Activated CD4-positive, alpha-beta T cell treated with anti-CD3 and anti-CD28 coated beads, Interleukin-2, amount 10 ng/mL, durations not matched to agents 7 days and 5 days (primary cell): ENCODE results near the gene DCN. TPM values are rescaled to one million over a fixed set of nuclear protein-coding genes. Genes with fewer than 3 reads are reported as not detected.

Source experiments
- CTCF ChIA-PET: fragments of 350-600 bp; sonication (Branson Sonifier 250); formaldehyde crosslinking; loops from one replicate; lab custom pipeline; 2021; ENCODE audit warnings: antibody characterized with exemption; lab: Charles Lee
- POLR2A ChIA-PET: fragments of 350-600 bp; sonication (Branson Sonifier 250); formaldehyde crosslinking; loops from one replicate; lab custom pipeline; 2021; ENCODE audit warnings: antibody characterized with exemption; lab: Charles Lee
- DNase-seq: peaks from one replicate; pipeline ENCODE4 v3.0.0-alpha.2; 2020
- H3K27ac Mint-ChIP-seq: one replicate; pipeline ENCODE4 v1.8.0; 2021; ENCODE audit warnings: mild to moderate bottlenecking, moderate library complexity, mixed read lengths
- H3K27me3 Mint-ChIP-seq: one replicate; pipeline ENCODE4 v1.8.0; 2021; ENCODE audit warnings: mixed read lengths
- H3K36me3 Mint-ChIP-seq: one replicate; pipeline ENCODE4 v1.8.0; 2021; ENCODE audit warnings: low read depth, mixed read lengths
- H3K4me1 Mint-ChIP-seq: one replicate; pipeline ENCODE4 v1.8.0; 2021; ENCODE audit warnings: mixed read lengths
- H3K4me3 Mint-ChIP-seq: one replicate; pipeline ENCODE4 v1.8.0; 2021; ENCODE audit warnings: mild to moderate bottlenecking, moderate library complexity, mixed read lengths
- H3K9me3 Mint-ChIP-seq: one replicate; pipeline ENCODE4 v1.8.0; 2021; ENCODE audit warnings: mixed read lengths
- total RNA-seq, 2 experiments: library from RNA; stranded (reverse); gene quantifications; one replicate each; pipeline ENCODE4 v1.2.3, GENCODE V29; 2021

Gene DCN
- total RNA-seq: not detected

- no peaks in the 10 kb centered on the region for H3K4me1 Mint-ChIP-seq
- H3K9me3 Mint-ChIP-seq: no peaks in the 10 kb centered on the region
- H3K4me3 Mint-ChIP-seq: no peak within 1 kb of the TSS
- ChIA-PET CTCF (no interaction called here), POLR2A (no interaction called here)
- no peak within 1 kb of the TSS for H3K27ac Mint-ChIP-seq
- no peak for DNase-seq
- H3K27me3 Mint-ChIP-seq: no peaks in the 10 kb centered on the region
- no peaks in the 10 kb centered on the region for H3K36me3 Mint-ChIP-seq
Measured at GRCh38 chr12:91182636-91183455, at the start of gene DCN. TSS of gene DCN (minus strand) at chr12:91182817. CDS start at chr12:91178552, 4,265 bp downstream.

GRCh38 chr12:91230841-91231240 is 48.2 kb upstream of the DCN start:
- H3K27ac Mint-ChIP-seq: no peak overlapping the region
- CTCF ChIA-PET: no interaction called here
- H3K4me3 Mint-ChIP-seq: no peak overlapping the region
- H3K27me3 Mint-ChIP-seq: no peaks in the 10 kb centered on the region
- no peaks in the 10 kb centered on the region for H3K36me3 Mint-ChIP-seq
- POLR2A ChIA-PET: no interaction called here
- DNase-seq: no peak
- no peaks in the 10 kb centered on the region for H3K9me3 Mint-ChIP-seq
- no peaks in the 10 kb centered on the region for H3K4me1 Mint-ChIP-seq

- Mint-ChIP-seq H3K27me3 (no peaks in the 10 kb centered on the region), H3K27ac (no peak overlapping the region), H3K4me3 (no peak overlapping the region), H3K9me3 (no peaks in the 10 kb centered on the region), H3K36me3 (no peaks in the 10 kb centered on the region), H3K4me1 (no peaks in the 10 kb centered on the region)
- POLR2A ChIA-PET: no interaction called here
- DNase-seq: no peak
- CTCF ChIA-PET: interaction anchor here (0.6 kb wide), 1 partner anchor 12 kb away, joined by 4 read pairs; no protein-coding TSS in a partner anchor
Measured at GRCh38 chr12:91226951-91227350, 44.3 kb upstream of the DCN start.

- Mint-ChIP-seq H3K4me1 (no peaks in the 10 kb centered on the region), H3K4me3 (no peak overlapping the region), H3K36me3 (no peaks in the 10 kb centered on the region), H3K27me3 (no peaks in the 10 kb centered on the region), H3K27ac (no peak overlapping the region), H3K9me3 (no peaks in the 10 kb centered on the region)
- ChIA-PET POLR2A (no interaction called here), CTCF (no interaction called here)
- no peak for DNase-seq
Measured at GRCh38 chr12:91225316-91225715, 42.7 kb upstream of the DCN start.

- Mint-ChIP-seq H3K9me3 (no peaks in the 10 kb centered on the region), H3K36me3 (no peaks in the 10 kb centered on the region), H3K4me1 (no peaks in the 10 kb centered on the region), H3K27me3 (no peaks in the 10 kb centered on the region), H3K27ac (no peak overlapping the region), H3K4me3 (no peak overlapping the region)
- POLR2A ChIA-PET: no interaction called here
- DNase-seq: no peak
- CTCF ChIA-PET: interaction anchor here (0.7 kb wide), 2 partner anchors 12 to 76 kb away, joined by 3 to 5 read pairs; no protein-coding TSS in a partner anchor
Measured at GRCh38 chr12:91224401-91224800, 41.8 kb upstream of the DCN start.

- no peaks in the 10 kb centered on the region for H3K4me1 Mint-ChIP-seq
- no peak for DNase-seq
- POLR2A ChIA-PET: no interaction called here
- no peaks in the 10 kb centered on the region for H3K36me3 Mint-ChIP-seq
- H3K9me3 Mint-ChIP-seq: no peaks in the 10 kb centered on the region
- H3K4me3 Mint-ChIP-seq: no peak overlapping the region
- H3K27me3 Mint-ChIP-seq: no peaks in the 10 kb centered on the region
- CTCF ChIA-PET: no interaction called here
- no peak overlapping the region for H3K27ac Mint-ChIP-seq
Measured at GRCh38 chr12:91222746-91223145, 40.1 kb upstream of the DCN start.

- POLR2A ChIA-PET: no interaction called here
- CTCF ChIA-PET: interaction anchor here (0.6 kb wide), 1 partner anchor 456 kb away, joined by 3 read pairs; no protein-coding TSS in a partner anchor
- Mint-ChIP-seq H3K4me1 (no peaks in the 10 kb centered on the region), H3K27me3 (no peaks in the 10 kb centered on the region), H3K27ac (no peak overlapping the region), H3K9me3 (no peaks in the 10 kb centered on the region), H3K4me3 (no peak overlapping the region), H3K36me3 (no peaks in the 10 kb centered on the region)
- no peak for DNase-seq
Measured at GRCh38 chr12:91219919-91220318, 37.3 kb upstream of the DCN start.

GRCh38 chr12:91219511-91219910 is 36.9 kb upstream of the DCN start:
- H3K4me1 Mint-ChIP-seq: no peaks in the 10 kb centered on the region

GRCh38 chr12:91216871-91217270 is 34.3 kb upstream of the DCN start:
- no peaks in the 10 kb centered on the region for H3K36me3 Mint-ChIP-seq
- ChIA-PET POLR2A (no interaction called here), CTCF (no interaction called here)
- no peak overlapping the region for H3K4me3 Mint-ChIP-seq
- no peak overlapping the region for H3K27ac Mint-ChIP-seq
- no peaks in the 10 kb centered on the region for H3K4me1 Mint-ChIP-seq
- H3K9me3 Mint-ChIP-seq: no peaks in the 10 kb centered on the region
- no peaks in the 10 kb centered on the region for H3K27me3 Mint-ChIP-seq
- no peak for DNase-seq

More at GRCh38 chr12:91219511-91219910, 36.9 kb upstream of the DCN start:
- DNase-seq: no peak
- no peaks in the 10 kb centered on the region for H3K27me3 Mint-ChIP-seq
- ChIA-PET CTCF (interaction anchor here (0.6 kb wide), 2 partner anchors 10 to 455 kb away, joined by 3 to 6 read pairs; no protein-coding TSS in a partner anchor), POLR2A (no interaction called here)
- H3K9me3 Mint-ChIP-seq: no peaks in the 10 kb centered on the region
- no peaks in the 10 kb centered on the region for H3K36me3 Mint-ChIP-seq
- no peak overlapping the region for H3K27ac Mint-ChIP-seq
- H3K4me3 Mint-ChIP-seq: no peak overlapping the region

GRCh38 chr12:91215940-91216454 is 33.4 kb upstream of the DCN start:
- no peaks in the 10 kb centered on the region for H3K36me3 Mint-ChIP-seq
- no peaks in the 10 kb centered on the region for H3K27me3 Mint-ChIP-seq
- POLR2A ChIA-PET: no interaction called here
- H3K4me1 Mint-ChIP-seq: no peaks in the 10 kb centered on the region
- H3K27ac Mint-ChIP-seq: no peak overlapping the region
- H3K9me3 Mint-ChIP-seq: no peaks in the 10 kb centered on the region
- DNase-seq: no peak
- CTCF ChIA-PET: no interaction called here
- H3K4me3 Mint-ChIP-seq: no peak overlapping the region

- CTCF ChIA-PET: no interaction called here
- Mint-ChIP-seq H3K4me1 (no peaks in the 10 kb centered on the region), H3K36me3 (no peaks in the 10 kb centered on the region), H3K4me3 (no peak overlapping the region), H3K27ac (no peak overlapping the region), H3K9me3 (no peaks in the 10 kb centered on the region), H3K27me3 (no peaks in the 10 kb centered on the region)
- POLR2A ChIA-PET: no interaction called here
- no peak for DNase-seq
Measured at GRCh38 chr12:91211866-91212265, 29.2 kb upstream of the DCN start.

GRCh38 chr12:91210618-91211017 is 28.0 kb upstream of the DCN start:
- ChIA-PET CTCF (no interaction called here), POLR2A (no interaction called here)
- Mint-ChIP-seq H3K9me3 (no peaks in the 10 kb centered on the region), H3K27me3 (no peaks in the 10 kb centered on the region), H3K4me1 (no peaks in the 10 kb centered on the region), H3K27ac (no peak overlapping the region), H3K4me3 (no peak overlapping the region), H3K36me3 (no peaks in the 10 kb centered on the region)
- DNase-seq: no peak

- Mint-ChIP-seq H3K36me3 (no peaks in the 10 kb centered on the region), H3K4me1 (no peaks in the 10 kb centered on the region), H3K27ac (no peak overlapping the region), H3K9me3 (no peaks in the 10 kb centered on the region), H3K4me3 (no peak overlapping the region), H3K27me3 (no peaks in the 10 kb centered on the region)
- CTCF ChIA-PET: no interaction called here
- DNase-seq: no peak
- POLR2A ChIA-PET: no interaction called here
Measured at GRCh38 chr12:91210144-91210543, 27.5 kb upstream of the DCN start.
